GM19193 (cell line): ENCODE data around the gene PFKFB3.

Experiments used
- POLR2A ChIP-seq: IDR thresholded peaks from 4 replicates; pipeline ENCODE4 v1.6.1; 2011; ENCODE audit not compliant: insufficient read depth, insufficient read length; ENCODE audit errors: extremely low read depth

PFKFB3 gene

DNA sequence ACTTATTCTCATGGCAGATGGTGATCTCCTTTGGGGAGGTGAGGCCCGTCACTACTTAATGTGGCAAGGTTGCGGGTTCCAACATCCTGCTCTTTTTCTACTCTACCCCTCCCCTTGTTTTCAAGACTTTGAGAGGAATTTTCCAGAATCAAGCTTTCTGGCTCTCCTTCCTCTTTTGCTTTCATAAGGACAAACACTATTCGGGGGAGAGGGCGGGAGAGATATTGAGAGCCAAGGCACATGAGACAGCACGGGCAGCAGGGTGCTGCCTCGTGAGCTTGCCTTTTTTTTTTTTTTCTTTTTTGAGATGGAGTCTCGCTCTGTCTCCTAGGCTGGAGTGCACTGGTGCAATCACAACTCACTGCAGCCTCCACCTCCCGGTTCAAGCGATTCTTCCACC is 6.9 kb upstream of the PFKFB3 start:
- TF ChIP-seq POLR2A = no peak

DNA sequence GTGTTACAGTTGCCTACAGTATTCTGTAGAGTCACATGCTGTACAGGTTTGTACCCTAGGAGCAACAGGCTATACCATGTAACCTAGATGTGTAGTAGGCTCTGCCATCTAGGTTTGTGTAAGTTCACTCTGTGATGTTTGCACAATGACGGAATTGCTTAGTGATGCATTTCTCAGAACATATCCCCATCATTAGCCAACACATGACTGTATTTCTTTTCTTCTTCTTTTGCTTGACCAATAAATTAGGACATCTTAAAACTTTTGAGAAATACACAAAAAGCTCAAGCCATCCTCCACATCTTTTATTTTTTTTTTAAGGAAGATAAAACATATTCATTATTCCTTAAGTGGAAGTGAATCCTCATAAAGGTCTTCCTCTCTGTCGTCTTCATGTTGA is 5.4 kb upstream of the PFKFB3 start:
- no peak for TF ChIP-seq POLR2A

DNA sequence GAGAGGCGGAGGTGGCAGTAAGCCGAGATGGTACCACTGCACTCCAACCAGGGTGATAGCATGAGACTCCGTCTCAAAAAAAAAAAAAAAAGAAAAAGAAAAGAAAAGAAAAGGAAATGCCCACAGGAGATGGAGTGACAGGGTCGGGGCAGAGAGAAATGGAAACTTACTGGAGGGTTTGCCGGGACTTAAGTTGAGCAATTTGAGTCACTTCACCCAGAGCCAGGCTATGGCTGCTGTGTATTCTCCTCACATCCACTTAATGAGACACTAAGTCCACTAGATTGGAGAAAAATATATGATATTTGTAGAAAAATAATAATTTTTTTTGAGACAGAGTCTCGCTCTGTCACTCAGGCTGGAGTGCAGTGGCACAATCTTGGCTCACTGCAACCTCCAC is 4.6 kb upstream of the PFKFB3 start:
- TF ChIP-seq POLR2A = no peak

DNA sequence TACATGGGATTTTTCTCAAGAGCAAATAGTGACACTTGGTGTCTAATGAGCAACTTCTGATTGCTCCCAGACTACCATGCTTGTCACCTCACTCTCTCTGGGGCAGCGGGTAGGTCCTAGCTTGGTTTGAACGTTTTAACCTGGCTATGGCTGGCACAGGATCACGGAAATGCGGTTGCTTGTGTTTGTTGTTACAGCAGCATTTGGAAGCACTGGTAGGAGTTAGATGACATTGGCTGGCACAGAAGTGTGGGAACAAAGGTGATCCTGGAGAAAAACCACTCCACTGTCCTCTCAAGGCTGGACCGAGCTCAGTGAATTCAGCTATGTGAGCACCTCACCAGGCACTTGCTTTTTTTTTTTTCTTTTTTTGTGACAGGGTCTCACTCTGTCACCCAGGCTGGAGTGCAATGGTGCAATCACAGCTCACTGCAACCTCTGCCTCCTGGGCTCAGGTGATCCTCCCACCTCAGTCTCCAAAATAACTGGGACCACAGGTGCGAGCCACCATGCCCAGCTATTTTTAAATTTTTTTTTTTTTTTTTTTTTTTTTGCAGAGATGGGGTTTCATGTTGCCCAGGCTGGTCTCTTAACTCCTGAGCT is 3.5 kb upstream of the PFKFB3 start:
- no peak for TF ChIP-seq POLR2A

DNA sequence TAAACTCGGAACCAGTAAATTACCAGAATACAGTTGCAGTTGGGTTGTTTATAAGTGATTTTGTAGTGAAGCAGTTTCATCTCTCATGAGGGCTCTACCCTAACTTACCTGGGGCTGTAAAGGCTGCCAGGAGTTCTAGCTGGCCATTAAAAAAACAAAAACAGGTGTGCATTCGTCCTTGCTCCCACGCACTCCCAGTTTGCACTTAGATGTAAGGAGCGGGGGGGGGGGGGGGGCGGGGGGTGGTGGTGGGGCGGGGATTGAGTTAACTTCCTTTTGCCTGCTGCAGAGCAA is 2.3 kb upstream of the PFKFB3 start:
- no peak for TF ChIP-seq POLR2A

DNA sequence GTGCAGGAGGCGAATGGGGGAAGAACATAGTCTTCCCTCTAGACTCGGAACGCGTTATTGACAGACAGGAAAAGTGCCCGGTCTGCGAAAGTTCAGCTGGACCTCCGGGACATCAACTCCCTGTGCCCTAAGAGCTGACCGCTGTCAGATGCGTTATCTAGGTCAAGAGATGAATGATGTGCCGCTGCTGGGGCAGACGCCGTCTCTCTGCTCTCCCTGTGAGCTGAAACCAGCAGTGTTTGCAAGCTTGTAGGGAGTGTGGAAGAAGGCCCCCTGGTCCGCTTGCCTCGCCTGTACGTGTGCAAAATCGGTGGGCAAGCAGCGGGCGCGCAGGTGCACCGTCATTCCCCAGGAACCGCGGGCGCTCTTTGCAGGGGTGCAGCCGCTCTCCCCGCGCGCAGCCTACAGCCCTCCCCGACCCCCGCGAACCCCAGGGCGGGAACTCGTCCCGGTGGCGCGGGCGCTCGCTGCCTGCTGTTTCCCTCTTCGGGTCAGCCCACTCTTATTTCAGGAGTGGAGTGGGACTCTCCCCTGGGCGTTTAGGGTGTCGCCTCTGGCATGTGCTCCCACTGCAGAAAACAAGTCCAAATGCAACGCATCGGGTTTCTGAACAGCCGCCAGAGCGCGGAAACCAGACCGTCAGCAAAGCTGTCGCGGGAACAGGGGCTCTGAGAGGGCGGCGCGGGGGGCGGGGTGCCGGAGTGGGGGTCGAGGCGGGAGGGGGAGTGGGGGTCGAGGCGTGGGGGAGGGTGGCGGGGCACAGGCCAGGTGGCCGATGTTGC is 1.8 kb upstream of the PFKFB3 start:
- no peak for TF ChIP-seq POLR2A

DNA sequence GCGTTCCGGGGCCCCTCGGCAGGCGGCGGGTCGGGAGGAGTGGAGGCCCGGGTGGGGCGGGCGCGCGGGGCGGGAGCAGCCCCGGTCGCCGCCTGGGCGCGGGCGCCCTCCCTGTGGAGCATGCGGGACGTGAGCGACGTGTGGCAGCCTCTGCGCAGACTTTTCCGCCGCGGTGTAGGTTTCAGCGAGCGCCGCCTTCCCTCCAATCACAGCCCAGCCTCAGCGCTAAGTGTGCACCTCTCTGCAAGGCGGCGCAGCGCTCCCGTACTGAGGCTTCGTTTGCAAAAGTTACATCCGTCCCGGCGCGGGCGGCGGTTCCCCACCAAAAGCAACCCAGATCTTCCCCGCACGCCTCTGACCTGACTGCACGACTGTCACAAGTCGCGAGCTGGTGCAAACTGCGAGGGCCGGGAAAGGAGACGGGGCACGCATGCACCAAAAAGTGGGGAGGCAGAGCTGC is 1.2 kb upstream of the PFKFB3 start:
- TF ChIP-seq POLR2A = no peak

DNA sequence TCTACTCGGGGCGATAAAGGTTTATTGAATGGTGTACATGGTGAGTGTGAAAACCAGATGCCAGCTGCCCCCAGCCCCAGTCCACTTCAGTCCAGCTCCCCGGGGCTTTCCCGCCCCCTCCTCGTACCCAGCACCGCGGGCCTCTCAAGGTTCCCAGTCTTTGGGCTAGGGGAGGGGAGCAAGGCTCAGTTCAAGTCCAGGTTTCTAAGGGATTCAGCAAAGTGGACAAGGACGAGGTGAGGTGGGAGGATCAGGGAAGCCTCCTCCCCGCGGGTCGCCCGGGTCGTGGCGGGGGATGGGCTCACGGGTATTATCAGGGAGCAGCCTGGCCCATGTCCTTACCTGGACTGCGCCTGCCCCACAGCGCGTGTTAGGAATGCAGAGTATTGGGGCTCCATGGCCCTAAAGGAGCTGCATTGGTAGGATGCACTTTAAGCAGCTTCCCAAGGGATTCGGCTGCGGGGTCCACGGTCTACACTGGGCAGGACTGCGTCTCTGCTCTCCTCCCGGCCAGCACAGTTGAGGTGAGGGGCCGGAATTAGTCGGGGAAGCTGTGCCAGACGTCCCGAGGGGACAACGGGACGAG is 541 bp upstream of the PFKFB3 start:
- no peak for TF ChIP-seq POLR2A

DNA sequence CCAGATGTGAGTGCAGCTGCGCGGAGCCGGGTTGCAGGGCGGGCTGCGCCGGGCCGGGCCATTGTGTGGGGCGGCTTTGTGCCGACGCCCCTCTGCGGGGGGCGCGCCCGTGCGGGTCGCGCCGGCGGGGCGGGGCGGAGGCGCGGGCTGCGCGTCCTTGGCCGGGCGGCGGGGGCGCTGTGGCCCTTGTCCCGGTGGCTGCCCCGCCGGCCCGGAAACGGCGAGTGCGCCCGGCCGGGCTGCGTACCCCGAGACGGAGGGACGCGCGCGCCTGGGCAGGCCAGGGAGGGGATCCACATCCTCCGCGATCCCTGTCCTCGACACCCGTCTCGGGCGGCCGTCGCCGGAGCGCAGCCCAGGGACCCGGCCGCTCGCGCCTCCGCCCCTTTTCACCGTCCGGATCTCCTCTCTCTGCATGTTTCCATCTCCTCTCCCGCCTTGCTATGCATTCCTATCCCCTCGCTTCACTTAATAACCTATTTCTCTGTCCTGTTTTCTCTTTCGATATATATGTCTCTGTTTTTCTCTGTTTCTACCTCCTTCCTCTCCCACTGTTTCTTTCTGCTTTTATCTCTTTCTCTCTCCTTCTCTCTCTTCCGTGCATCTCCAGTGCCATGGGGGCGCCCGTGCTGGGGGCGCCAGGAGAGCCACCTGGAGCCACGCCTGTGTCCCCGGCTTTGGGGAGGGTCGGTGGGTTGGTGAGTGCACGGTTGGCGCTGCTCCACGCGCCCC is 765 bp downstream of the PFKFB3 start:
- TF ChIP-seq POLR2A = no peak

DNA sequence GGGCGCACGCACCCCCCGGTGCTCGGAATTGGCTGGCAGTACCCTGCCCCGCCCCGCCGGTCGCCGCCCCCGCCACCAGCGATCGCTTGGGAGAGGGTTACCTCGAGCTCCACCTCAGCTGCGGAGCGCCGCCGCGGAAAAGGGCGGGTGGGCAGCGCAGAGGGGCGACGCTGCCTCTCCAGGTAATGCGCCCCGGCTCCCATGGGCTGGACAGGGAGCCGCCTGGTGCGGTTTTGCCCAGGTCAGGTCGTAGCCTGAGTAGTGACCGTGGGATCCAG is 1.3 kb downstream of the PFKFB3 start:
- no peak for TF ChIP-seq POLR2A

DNA sequence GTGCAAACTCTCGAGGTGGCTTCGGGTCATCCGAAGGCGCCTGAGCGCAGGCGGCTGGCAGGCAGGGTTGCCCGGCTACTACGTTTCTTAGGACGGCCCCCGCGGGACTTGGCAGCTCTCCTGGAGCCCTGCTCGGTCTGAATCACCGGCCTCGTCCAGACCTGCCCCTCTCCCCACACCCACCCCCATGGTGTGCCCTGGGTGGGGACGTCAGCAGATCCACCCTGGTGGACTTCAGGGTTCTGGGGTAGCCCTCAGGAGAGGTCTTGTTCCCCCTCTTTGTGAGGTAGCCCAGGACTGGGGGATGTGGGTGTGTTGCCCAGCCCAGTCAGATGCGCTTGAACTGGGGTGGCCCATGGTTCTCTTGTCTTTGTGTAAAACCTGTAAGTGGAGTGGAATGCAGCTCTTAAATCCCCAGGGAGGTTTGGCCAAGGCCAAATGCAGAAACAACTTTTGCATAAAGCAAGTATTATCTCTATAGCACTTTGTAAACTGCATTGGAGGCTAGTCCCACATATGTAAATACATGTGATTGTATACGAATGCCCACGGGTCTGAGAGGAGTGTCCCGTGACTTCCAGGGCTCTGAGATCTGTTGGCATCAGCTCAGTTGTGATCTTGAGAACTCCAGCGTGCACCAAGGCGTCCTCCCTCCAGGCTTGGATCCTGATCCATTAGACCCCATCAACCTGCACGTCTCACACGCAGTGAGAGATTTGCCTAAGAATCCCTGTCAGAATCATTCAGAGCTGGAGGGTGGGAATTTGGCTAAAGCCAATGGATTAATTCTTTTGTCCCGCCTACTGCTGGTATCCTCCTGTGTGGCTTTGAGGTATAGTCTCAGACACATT is 1.8 kb downstream of the PFKFB3 start:
- no peak for TF ChIP-seq POLR2A

DNA sequence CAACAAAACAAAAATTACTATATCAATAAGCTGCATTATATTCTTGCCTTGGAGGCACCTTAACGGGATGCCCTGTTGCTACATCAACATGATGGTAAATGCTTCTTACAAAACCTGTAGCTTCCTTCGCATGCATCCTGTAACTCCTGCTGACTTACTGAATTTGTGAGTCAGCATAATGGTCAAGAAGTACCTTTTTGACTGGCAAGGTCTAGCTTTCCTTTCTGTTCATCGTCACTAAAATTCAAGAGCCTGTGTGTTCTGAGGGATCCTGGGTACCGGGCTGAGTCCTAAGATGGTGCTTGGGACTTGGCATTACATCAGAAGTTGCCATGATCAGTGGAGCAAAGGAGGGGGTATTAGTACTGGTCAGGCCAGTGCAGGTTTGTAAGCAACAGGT is 4.9 kb downstream of the PFKFB3 start:
- no peak for TF ChIP-seq POLR2A

DNA sequence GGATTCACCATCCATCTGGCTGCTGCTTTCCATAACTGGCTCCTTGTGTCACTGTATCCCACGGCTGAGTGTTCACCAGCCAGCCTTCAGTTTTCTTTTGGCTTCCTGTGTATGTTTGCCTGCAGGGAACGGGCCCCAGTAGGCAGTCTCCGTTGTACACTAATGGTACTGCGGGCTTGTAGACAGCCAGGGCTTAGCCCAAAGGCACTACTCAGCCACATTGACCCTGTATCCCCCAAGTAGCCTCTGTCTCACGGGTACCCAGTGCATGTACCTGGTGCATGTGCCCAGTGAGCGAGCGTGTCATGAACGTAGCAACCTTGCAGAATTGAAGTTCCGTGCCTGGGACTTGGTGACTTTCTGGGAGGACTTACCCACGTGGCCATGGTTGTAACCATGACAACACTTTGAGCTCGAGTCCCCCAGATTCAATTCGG is 6.1 kb downstream of the PFKFB3 start:
- no peak for TF ChIP-seq POLR2A

DNA sequence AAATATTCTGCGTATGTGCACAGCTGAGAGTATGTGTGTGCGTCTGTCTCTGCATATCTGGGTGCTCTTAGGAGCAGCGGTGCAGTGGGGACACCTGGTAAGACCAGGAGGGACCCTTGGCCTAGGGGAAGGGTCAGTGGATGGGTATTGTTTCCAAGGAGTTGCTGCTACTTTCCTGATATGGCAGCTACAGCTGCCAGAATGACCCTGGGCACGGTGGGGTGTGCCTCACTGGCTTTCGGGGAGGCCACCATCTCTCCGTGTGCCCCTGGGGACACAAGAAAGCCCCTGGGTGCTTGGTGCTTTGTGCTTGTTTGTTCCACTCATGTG is 8.6 kb downstream of the PFKFB3 start:
- no peak for TF ChIP-seq POLR2A

DNA sequence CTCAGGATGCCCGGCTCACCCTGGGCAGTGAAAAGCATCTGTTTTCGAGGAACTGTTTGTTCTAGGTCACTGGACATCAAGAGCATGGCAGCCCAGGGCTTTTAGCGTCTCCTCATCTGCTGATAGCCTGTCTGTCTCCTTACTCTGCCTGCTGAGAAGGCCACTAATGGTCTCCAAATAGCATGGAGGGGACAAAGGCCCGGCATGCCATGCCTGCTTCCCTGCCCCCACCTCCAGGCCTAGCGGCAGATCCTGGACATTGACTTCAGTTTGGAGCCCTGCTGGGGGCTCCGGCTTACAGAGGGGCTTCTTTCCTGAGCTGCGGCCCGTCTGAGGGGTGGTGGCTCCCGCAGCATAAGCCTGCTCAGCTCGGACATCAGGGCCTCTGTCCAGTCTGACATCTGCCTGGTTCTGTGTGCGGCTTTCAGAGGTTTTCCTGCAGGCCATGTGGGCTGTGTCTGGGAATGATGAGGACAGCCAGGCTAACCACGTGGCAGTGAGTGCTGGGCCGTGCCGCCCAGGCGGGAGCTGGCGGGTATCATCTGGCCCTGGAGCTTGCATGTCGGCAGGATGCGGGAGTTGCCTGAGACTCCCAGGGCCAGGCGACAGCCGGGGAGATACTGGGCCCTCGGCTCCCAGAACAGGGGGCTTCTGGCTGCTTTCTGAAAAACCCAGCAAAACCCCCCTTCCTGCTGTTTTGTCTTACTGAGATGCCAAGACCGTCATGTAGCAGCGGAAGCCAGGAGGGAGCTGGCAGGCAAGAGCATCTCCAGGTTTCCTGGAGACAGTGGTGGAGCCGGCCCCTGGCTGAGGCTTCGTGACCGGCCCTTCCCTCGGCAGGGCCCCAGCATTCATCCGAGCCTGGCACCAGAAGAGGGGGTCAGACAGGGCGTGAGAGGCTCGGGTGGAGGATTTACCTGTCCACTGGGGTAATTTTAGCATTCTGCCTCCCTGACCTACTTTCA is 9.2 kb downstream of the PFKFB3 start:
- no peak for TF ChIP-seq POLR2A

DNA sequence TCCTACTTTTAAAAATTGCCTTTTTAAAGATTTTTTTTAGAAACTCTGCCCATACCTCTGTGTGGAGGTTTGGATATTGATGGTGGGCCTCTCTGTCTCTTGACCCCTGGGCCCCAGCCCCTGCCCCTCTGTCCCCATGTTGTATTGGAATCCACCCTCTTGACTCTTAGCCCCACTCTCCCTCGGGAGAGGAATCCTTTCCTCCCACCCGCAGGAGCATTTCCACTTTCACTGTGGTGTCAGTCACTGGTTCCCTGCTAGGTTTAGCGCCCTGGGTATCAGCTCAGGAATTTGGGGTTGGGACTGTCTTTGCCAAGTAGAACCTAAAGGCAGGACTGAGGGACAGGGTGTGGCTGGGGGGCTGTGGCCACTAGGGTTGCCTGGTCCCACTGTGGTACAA is 10.1 kb downstream of the PFKFB3 start:
- TF ChIP-seq POLR2A = no peak
